Activated CD4-positive, alpha-beta memory T cell treated with anti-CD3 and anti-CD28 coated beads, Interleukin-2, amount 10 ng/mL, durations not matched to agents 7 days and 5 days (primary cell): ENCODE results near the gene ANKRD33B. TPM values are rescaled to one million over a fixed set of nuclear protein-coding genes. Genes with fewer than 3 reads are reported as not detected.

Experiments
- CTCF ChIA-PET: fragments of 350-600 bp; sonication (Branson Sonifier 250); formaldehyde crosslinking; loops from one replicate; lab custom pipeline; 2021; ENCODE audit warnings: antibody characterized with exemption, inconsistent platforms; lab: Charles Lee
- POLR2A ChIA-PET: fragments of 350-600 bp; sonication (Branson Sonifier 250); formaldehyde crosslinking; loops from one replicate; lab custom pipeline; 2021; ENCODE audit warnings: antibody characterized with exemption; lab: Charles Lee
- DNase-seq: peaks from one replicate; pipeline ENCODE4 v3.0.0-alpha.2; 2020
- H3K27ac Mint-ChIP-seq: one replicate; pipeline ENCODE4 v1.8.0; 2021; ENCODE audit warnings: mild to moderate bottlenecking, mixed read lengths
- H3K27me3 Mint-ChIP-seq: one replicate; pipeline ENCODE4 v1.8.0; 2021; ENCODE audit warnings: mixed read lengths
- H3K36me3 Mint-ChIP-seq: one replicate; pipeline ENCODE4 v1.8.0; 2021; ENCODE audit warnings: low read depth, mixed read lengths
- H3K4me1 Mint-ChIP-seq: one replicate; pipeline ENCODE4 v1.8.0; 2021; ENCODE audit warnings: mixed read lengths
- H3K4me3 Mint-ChIP-seq: one replicate; pipeline ENCODE4 v1.8.0; 2021; ENCODE audit warnings: mild to moderate bottlenecking, mixed read lengths
- H3K9me3 Mint-ChIP-seq: one replicate; pipeline ENCODE4 v1.8.0; 2021; ENCODE audit warnings: mixed read lengths
- total RNA-seq, 2 experiments: library from RNA; stranded (reverse); gene quantifications; one replicate each; pipeline ENCODE4 v1.2.3, GENCODE V29; 2021

Gene ANKRD33B
- total RNA-seq, 2 experiments from 2014 or later = 9.5 to 9.9 TPM

DNA sequence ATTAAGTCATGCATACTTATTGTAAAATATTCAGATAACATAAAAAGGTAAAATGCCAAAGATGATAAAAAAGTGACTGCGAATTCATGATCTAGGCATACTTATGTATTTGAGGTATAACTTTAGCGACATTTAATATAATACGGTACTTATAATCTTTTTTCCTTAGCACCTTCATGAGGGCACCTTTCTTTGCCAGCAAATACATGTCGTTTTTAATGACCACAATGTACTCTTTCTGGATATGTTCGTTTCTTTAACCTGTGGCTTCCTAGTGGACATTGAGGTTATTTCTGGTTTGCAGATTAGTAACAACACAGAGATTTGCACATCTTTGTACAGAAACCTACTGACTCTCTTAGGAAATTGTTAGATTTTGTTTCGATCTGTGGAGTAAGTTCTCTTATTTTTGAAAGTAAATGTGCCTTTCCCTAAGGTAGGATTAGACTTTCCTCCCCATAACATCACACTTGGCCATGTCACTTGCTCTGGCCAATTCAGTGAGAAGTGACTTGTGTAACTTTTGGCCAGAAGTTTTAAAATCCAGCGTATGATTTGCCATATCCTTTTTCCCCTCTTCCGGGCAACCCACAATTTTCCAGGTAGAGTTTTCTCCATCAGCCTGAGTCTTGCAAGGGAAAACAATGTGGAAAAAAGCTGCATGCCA, 24.4 kb downstream of the ANKRD33B start:
- ChIA-PET CTCF (interaction anchor here (0.7 kb wide), 1 partner anchor 99 kb away, joined by 3 read pairs; no protein-coding TSS in a partner anchor), POLR2A (no interaction called here)
- no peaks in the 10 kb centered on the region for H3K9me3 Mint-ChIP-seq
- H3K4me1 Mint-ChIP-seq = peaks cover 25% of the 10 kb centered on the region
- no peak overlapping the region for H3K4me3 Mint-ChIP-seq
- H3K27me3 Mint-ChIP-seq = peaks cover 5% of the 10 kb centered on the region
- peaks cover 14% of the 10 kb centered on the region for H3K36me3 Mint-ChIP-seq
- H3K27ac Mint-ChIP-seq = no peak overlapping the region
- DNase-seq = no peak

DNA sequence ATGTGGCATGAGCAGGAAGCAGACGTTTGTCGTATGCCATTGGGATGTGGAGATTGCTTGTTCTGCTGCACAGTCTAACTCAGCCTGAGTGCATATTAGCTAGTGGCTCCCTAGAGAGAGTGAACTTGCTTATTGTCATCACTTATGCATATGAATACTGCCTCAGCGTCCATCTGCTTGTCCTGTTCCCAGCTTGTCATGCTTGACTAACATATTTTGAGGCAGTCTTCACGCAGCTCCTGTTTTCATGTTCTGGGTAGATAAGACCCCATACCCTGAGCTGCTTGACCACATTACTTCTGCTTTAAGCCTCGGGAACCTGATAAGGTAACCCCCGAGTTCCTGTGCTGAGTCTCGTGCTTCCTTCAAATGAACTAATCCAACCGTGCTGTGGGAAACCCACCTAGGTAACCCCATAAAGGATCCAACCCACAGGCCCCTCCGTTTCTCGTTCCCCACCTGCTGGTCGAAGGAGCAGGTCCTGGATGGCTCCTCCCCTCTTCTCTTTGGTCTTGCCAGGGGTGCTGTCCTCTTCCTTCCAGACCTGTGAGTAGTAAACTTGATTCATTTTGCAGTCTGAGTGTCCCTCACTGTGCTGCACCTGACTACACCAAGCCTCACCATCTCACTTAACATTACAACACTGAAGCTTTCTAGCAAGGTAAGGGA, 25.0 kb downstream of the ANKRD33B start:
- Mint-ChIP-seq H3K36me3 (peaks cover 14% of the 10 kb centered on the region), H3K4me1 (peaks cover 25% of the 10 kb centered on the region), H3K9me3 (no peaks in the 10 kb centered on the region)

DNA sequence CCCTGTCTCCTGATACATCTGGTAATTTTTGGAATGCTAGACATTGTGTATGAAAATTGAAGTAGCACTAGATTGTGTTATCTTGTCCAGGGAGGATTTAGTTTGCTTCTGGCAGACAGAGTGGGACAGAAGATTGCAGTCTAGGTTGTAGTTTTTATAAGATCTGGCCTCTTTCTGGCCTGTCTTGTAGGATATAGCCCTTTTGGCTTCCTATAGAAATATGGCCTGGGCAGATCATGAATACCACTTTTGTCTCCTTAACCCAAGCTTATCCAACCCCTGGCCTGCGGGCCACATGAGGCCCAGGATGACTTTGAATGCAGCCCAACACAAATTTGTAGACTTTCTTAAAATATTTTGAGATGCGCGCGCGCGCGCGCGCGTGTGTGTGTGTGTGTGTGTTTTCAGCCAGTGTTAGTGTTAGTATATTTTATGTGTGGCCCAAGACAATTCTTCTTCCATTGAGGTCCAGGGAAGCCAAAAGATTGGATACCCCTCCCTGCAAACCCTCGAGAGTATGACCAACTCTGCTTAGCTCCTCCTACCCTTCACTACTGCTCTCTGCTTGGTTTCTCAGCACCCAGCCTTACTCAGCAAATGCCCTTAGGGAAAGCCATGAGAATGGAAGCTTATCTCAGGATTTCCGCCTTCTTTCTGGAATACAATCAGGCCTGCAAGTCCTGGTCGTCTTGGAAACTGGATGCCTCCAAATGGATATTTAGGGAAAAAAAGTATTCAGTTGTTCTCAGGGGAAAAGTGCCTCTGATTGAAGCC, 26.5 kb downstream of the ANKRD33B start:
- H3K4me1 Mint-ChIP-seq = peaks cover 23% of the 10 kb centered on the region
- H3K4me3 Mint-ChIP-seq = no peak overlapping the region
- DNase-seq = no peak
- no peaks in the 10 kb centered on the region for H3K9me3 Mint-ChIP-seq
- no peak overlapping the region for H3K27ac Mint-ChIP-seq
- H3K36me3 Mint-ChIP-seq = peaks cover 11% of the 10 kb centered on the region
- POLR2A ChIA-PET = interaction anchor here (1.6 kb wide), 1 partner anchor 17 kb away, joined by 7 read pairs; no protein-coding TSS in a partner anchor
- peaks cover 1% of the 10 kb centered on the region for H3K27me3 Mint-ChIP-seq
- CTCF ChIA-PET = interaction anchor here (0.6 to 0.7 kb wide), 2 partner anchors 367 to 384 kb away, joined by 3 read pairs; no protein-coding TSS in a partner anchor

More for the DNA sequence above, 25.0 kb downstream of the ANKRD33B start:
- no peak overlapping the region for H3K4me3 Mint-ChIP-seq
- no peak for DNase-seq
- CTCF ChIA-PET = no interaction called here
- H3K27ac Mint-ChIP-seq = no peak overlapping the region
- POLR2A ChIA-PET = no interaction called here
- H3K27me3 Mint-ChIP-seq = peaks cover 5% of the 10 kb centered on the region

- CTCF ChIA-PET = interaction anchor here (0.6 to 0.7 kb wide), 2 partner anchors 367 to 384 kb away, joined by 3 read pairs; no protein-coding TSS in a partner anchor
- H3K4me1 Mint-ChIP-seq = peaks cover 30% of the 10 kb centered on the region
- H3K36me3 Mint-ChIP-seq = peaks cover 13% of the 10 kb centered on the region
- no peak overlapping the region for H3K27ac Mint-ChIP-seq
- peaks cover 1% of the 10 kb centered on the region for H3K27me3 Mint-ChIP-seq
- DNase-seq = no peak
- H3K9me3 Mint-ChIP-seq = no peaks in the 10 kb centered on the region
- no peak overlapping the region for H3K4me3 Mint-ChIP-seq
- POLR2A ChIA-PET = interaction anchor here (1.6 kb wide), 1 partner anchor 17 kb away, joined by 7 read pairs; no protein-coding TSS in a partner anchor
Measured at GRCh38 chr5:10591159-10591558, 27.3 kb downstream of the ANKRD33B start.

DNA sequence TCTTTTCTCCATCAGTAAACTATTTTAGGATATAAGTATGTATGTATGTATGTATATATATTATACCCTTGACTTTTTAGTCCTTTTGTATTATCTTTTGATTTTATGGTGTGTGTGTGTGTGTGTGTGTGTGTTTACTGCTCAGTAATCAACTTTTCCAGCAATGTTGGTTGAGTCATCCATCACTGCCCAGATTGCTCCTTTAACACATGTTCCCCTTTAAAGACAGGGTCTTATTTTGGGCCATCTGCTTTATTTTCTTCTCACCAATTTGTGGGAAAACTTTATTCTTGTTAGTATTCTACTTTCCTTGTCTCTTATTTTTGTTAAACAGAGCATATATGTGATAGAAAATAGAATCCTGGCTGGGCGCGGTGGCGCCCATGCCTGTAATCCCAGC, 28.1 kb downstream of the ANKRD33B start:
- peaks cover 38% of the 10 kb centered on the region for H3K4me1 Mint-ChIP-seq

DNA sequence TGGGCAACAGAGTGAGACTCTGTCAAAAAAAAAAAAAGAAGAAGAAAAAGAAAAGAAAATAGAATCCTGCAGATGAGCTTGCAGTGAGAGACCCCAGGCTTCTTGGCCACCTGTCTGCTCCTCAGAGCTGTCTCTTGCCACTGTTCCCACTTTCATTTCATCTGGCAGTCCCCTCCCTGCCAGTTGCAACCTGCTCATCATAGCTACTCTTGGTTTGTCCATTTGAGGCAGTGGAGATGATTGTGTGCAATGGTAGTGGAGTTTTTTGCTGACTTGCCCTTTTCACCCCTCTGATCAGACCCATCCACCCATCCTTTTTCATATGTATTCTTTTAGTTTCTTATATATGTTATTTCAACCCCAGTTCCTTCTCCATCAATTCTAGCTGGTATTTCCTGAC, 28.7 kb downstream of the ANKRD33B start:
- H3K9me3 Mint-ChIP-seq = peaks cover 1% of the 10 kb centered on the region
- peaks cover 43% of the 10 kb centered on the region for H3K4me1 Mint-ChIP-seq
- H3K36me3 Mint-ChIP-seq = peaks cover 20% of the 10 kb centered on the region
- peaks cover 2% of the 10 kb centered on the region for H3K27me3 Mint-ChIP-seq
- ChIA-PET CTCF (interaction anchor here (0.8 to 1.6 kb wide), 3 partner anchors 8 to 35 kb away, joined by 3 to 7 read pairs (median 4); no protein-coding TSS in a partner anchor), POLR2A (interaction anchor here (1.2 kb wide), 2 partner anchors 9 to 26 kb away, joined by 5 read pairs; no protein-coding TSS in a partner anchor)
- H3K27ac Mint-ChIP-seq = no peak overlapping the region
- DNase-seq = no peak
- no peak overlapping the region for H3K4me3 Mint-ChIP-seq

More for the DNA sequence above, 28.1 kb downstream of the ANKRD33B start:
- ChIA-PET CTCF (interaction anchor here (1.4 to 1.6 kb wide), 2 partner anchors 26 to 36 kb away, joined by 4 to 7 read pairs; no protein-coding TSS in a partner anchor), POLR2A (interaction anchor here (1.2 to 1.6 kb wide), 2 partner anchors 16 to 25 kb away, joined by 5 to 7 read pairs; no protein-coding TSS in a partner anchor)
- peaks cover 18% of the 10 kb centered on the region for H3K36me3 Mint-ChIP-seq
- H3K27me3 Mint-ChIP-seq = peaks cover 1% of the 10 kb centered on the region
- no peak for DNase-seq
- no peak overlapping the region for H3K4me3 Mint-ChIP-seq
- H3K9me3 Mint-ChIP-seq = no peaks in the 10 kb centered on the region
- no peak overlapping the region for H3K27ac Mint-ChIP-seq

DNA sequence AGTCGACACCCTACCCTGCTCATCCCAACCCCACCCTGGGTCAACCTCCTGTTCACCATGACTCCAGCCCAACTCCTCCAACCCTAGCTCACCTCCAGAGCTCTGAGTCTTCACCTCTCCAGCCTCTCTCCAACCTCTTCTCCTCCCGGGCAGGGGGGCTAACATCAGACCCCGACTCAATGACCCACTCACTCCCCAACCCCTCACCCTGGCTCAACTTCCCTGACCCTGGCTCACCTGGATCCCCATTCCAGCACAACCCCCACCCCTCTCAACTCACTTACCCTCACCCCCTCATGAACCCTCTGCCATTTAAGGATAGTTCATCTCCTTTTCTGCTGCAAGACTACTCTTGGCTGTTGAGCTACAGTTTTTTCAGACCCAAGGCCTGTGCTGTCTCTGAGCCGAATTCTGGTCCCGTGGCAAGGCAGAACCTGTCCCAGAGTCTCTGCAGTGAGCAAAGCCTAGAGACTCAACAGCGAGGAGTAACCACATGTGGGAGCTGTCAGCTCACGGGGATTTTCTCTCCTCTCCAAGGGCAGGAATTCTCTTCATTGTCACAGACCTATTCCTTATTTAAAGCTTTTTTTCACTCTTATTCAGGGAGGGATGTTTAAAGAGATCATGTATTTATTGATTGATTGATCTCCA, 29.8 kb downstream of the ANKRD33B start:
- H3K9me3 Mint-ChIP-seq = peaks cover 2% of the 10 kb centered on the region
- H3K4me3 Mint-ChIP-seq = no peak overlapping the region
- H3K27ac Mint-ChIP-seq = no peak overlapping the region
- H3K4me1 Mint-ChIP-seq = peaks cover 47% of the 10 kb centered on the region
- POLR2A ChIA-PET = interaction anchor here (0.8 to 1.2 kb wide), 4 partner anchors 10 to 39 kb away, joined by 3 to 5 read pairs (median 4); partner anchors contain the start of gene ANKRD33B
- H3K36me3 Mint-ChIP-seq = peaks cover 25% of the 10 kb centered on the region
- CTCF ChIA-PET = interaction anchor here (0.6 to 1.6 kb wide), 5 partner anchors 8 to 34 kb away, joined by 3 to 7 read pairs (median 3); no protein-coding TSS in a partner anchor
- peaks cover 3% of the 10 kb centered on the region for H3K27me3 Mint-ChIP-seq
- DNase-seq = no peak

DNA sequence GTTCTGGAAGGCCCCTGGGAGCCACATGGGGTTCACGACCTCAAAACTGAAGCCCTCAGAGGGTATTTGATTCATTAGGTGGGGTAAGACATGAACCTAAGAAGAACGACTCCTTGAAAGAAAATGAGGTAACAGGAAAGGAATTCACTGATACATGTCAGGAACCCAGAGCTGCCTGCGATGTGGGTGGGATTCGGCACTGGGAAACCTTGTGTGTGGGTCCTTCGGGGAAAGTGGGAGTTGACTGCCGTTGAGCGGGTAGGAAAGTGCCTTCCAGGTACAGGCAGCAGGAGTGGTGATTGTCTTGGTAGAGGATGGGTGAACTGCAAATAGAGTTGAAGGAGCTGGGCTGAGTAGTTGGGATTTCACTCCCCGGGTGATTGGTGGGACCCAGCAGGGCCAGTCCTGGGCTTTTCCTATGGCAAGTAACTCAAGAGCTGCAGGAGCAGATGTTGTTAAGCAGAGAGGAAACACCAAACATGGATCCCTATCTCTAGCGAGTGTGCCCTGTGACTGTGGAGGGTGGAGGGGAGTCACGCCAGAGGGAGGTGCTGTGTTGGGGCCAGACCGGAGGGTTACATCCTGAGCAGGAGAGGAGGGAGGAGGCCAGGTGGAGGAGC, 30.8 kb downstream of the ANKRD33B start:
- DNase-seq = no peak
- CTCF ChIA-PET = no interaction called here
- H3K36me3 Mint-ChIP-seq = peaks cover 22% of the 10 kb centered on the region

GRCh38 chr5:10595293-10595671, 31.4 kb downstream of the ANKRD33B start:
- H3K27me3 Mint-ChIP-seq = peaks cover 1% of the 10 kb centered on the region
- no peak overlapping the region for H3K27ac Mint-ChIP-seq
- H3K4me3 Mint-ChIP-seq = peak overlapping the region; percentile 45
- ChIA-PET POLR2A (no interaction called here), CTCF (no interaction called here)
- peaks cover 2% of the 10 kb centered on the region for H3K9me3 Mint-ChIP-seq
- DNase-seq = no peak
- H3K36me3 Mint-ChIP-seq = peaks cover 22% of the 10 kb centered on the region
- H3K4me1 Mint-ChIP-seq = peaks cover 60% of the 10 kb centered on the region

More for the DNA sequence above, 30.8 kb downstream of the ANKRD33B start:
- Mint-ChIP-seq H3K9me3 (peaks cover 2% of the 10 kb centered on the region), H3K27me3 (peaks cover 1% of the 10 kb centered on the region), H3K27ac (peak overlapping the region; percentile 28), H3K4me1 (peaks cover 54% of the 10 kb centered on the region), H3K4me3 (no peak overlapping the region)
- POLR2A ChIA-PET = interaction anchor here (1.2 kb wide), 1 partner anchor 38 kb away, joined by 3 read pairs; no protein-coding TSS in a partner anchor

DNA sequence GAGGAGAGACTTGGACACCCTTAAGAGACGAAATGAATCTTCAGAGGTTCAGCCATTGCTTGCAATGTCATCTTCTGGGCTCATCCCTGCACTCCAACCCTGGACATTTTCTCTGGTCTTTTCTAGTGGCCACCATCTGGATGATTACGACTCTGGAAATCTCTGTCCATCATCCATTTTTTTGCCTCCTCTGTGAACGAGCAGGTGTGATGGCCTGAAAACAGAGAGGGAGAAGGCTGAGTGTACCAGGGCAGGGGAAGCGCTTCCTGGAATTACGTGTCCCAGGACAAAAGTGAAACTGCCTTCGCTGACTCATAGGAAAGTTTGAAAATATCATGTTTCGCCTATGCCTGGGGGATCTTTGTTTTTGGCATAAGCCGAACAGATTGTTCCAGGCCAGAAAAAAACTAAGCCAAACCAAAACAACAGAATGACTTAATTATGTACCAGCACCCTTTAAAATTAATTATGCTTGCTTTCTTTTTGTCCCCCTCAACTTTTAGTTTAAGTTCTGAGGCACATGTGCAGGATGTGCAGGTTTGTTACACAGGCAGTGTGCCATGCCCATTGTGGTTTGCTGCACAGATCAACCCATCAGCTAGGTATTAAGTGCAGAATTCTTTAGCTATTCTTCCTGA, 31.9 kb downstream of the ANKRD33B start:
- Mint-ChIP-seq H3K27me3 (peaks cover 1% of the 10 kb centered on the region), H3K27ac (peak overlapping the region; percentile 61), H3K9me3 (peaks cover 2% of the 10 kb centered on the region), H3K36me3 (peaks cover 22% of the 10 kb centered on the region), H3K4me3 (peak overlapping the region; percentile 45), H3K4me1 (peaks cover 62% of the 10 kb centered on the region)
- peak; percentile 54 for DNase-seq
- CTCF ChIA-PET = interaction anchor here (2.2 kb wide), 1 partner anchor 32 kb away, joined by 8 read pairs; no protein-coding TSS in a partner anchor
- POLR2A ChIA-PET = interaction anchor here (0.6 to 0.8 kb wide), 2 partner anchors 25 to 33 kb away, joined by 3 to 4 read pairs; no protein-coding TSS in a partner anchor

DNA sequence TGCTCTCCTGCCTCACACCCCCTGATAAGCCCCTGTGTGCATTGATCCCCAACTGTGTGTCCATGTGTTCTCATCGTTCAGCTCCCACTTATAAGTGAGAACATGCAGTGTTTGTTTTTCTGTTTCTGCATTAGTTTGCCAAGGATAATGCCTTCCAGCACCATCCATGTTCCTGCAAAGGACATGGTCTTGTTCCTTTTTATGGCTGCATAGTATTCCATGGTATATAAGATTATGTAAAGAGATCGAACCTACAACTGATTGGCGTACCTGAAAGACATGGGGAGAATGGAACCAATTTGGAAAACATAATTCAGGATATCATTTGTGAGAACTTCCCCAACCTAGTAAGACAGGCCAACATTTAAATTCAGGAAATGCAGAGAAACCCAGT, 32.4 kb downstream of the ANKRD33B start:
- POLR2A ChIA-PET = interaction anchor here (0.6 to 0.8 kb wide), 2 partner anchors 24 to 32 kb away, joined by 3 to 4 read pairs; no protein-coding TSS in a partner anchor
- CTCF ChIA-PET = interaction anchor here (2.2 kb wide), 1 partner anchor 31 kb away, joined by 8 read pairs; no protein-coding TSS in a partner anchor
- H3K4me1 Mint-ChIP-seq = peaks cover 64% of the 10 kb centered on the region
- peaks cover 2% of the 10 kb centered on the region for H3K9me3 Mint-ChIP-seq
- H3K27me3 Mint-ChIP-seq = peaks cover 1% of the 10 kb centered on the region
- H3K4me3 Mint-ChIP-seq = peak overlapping the region; percentile 45
- DNase-seq = no peak
- H3K36me3 Mint-ChIP-seq = peaks cover 22% of the 10 kb centered on the region
- H3K27ac Mint-ChIP-seq = peak overlapping the region; percentile 61
